ENCODE data around the gene MYO9A. TPM values are rescaled to one million over a fixed set of nuclear protein-coding genes. Genes with fewer than 3 reads are reported as not detected.

Gene MYO9A
- total RNA-seq, 1 donor: 55.9 TPM

- peak; percentile 38 for DNase-seq (ENCODE audit: low read depth)
- no peak overlapping the region for H3K4me3 ChIP-seq (ENCODE audit: low read depth, low read length)
- TF ChIP-seq CTCF (IDR thresholded peaks at IDR 0.05; ENCODE audit: insufficient read depth, low read length): no peak
Measured at GRCh38 chr15:71781179-71781964, 336.6 kb downstream of the MYO9A start.

- no peak overlapping the region for H3K4me3 ChIP-seq (ENCODE audit: low read depth, low read length)
- TF ChIP-seq CTCF (IDR thresholded peaks at IDR 0.05; ENCODE audit: insufficient read depth, low read length): peak; percentile 82
- peak; percentile 81 for DNase-seq (ENCODE audit: low read depth)
Measured at GRCh38 chr15:71780115-71780976, 337.6 kb downstream of the MYO9A start.

- DNase-seq (ENCODE audit: low read depth): peak; percentile 34
- no peak overlapping the region for H3K4me3 ChIP-seq (ENCODE audit: low read depth, low read length)
- TF ChIP-seq CTCF (IDR thresholded peaks at IDR 0.05; ENCODE audit: insufficient read depth, low read length): no peak
Measured at GRCh38 chr15:71779073-71779797, 338.7 kb downstream of the MYO9A start.

- no peak for TF ChIP-seq CTCF (IDR thresholded peaks at IDR 0.05; ENCODE audit: insufficient read depth, low read length)
- DNase-seq (ENCODE audit: low read depth): no peak
- H3K4me3 ChIP-seq (ENCODE audit: low read depth, low read length): no peak overlapping the region
Measured at GRCh38 chr15:71777216-71777943, 340.6 kb downstream of the MYO9A start.

- H3K4me3 ChIP-seq (ENCODE audit: low read depth, low read length): no peak overlapping the region
- no peak for DNase-seq (ENCODE audit: low read depth)
- TF ChIP-seq CTCF (IDR thresholded peaks at IDR 0.05; ENCODE audit: insufficient read depth, low read length): no peak
Measured at GRCh38 chr15:71776304-71776703, 341.6 kb downstream of the MYO9A start.

- no peak for DNase-seq (ENCODE audit: low read depth)
- no peak for TF ChIP-seq CTCF (IDR thresholded peaks at IDR 0.05; ENCODE audit: insufficient read depth, low read length)
- H3K4me3 ChIP-seq (ENCODE audit: low read depth, low read length): no peak overlapping the region
Measured at GRCh38 chr15:71775856-71776255, 342.1 kb downstream of the MYO9A start.
